GM18517 (cell line): ENCODE data around the gene PTPN21.

Source experiments
- ATAC-seq: cut with Tn5 transposase; IDR thresholded peaks from one replicate; pipeline ENCODE4 v1.9.1; 2021; ENCODE audit warnings: mild to moderate bottlenecking, moderate library complexity; ENCODE audit not compliant: unreplicated experiment

The PTPN21 gene

GRCh38 chr14:88507208-88507607 lies 47.6 kb downstream of the PTPN21 start:
- ATAC-seq: no peak

- no peak for ATAC-seq
These were observed 49.2 kb downstream of the PTPN21 start for GRCh38 chr14:88505621-88506020.

GRCh38 chr14:88504602-88505001 lies 50.2 kb downstream of the PTPN21 start:
- no peak for ATAC-seq

GRCh38 chr14:88503754-88504406 lies 50.9 kb downstream of the PTPN21 start:
- no peak for ATAC-seq

GRCh38 chr14:88502740-88503139 lies 52.1 kb downstream of the PTPN21 start:
- no peak for ATAC-seq

- ATAC-seq: no peak
These were observed 54.2 kb downstream of the PTPN21 start for GRCh38 chr14:88500611-88501010.

GRCh38 chr14:88499225-88499624 lies 55.6 kb downstream of the PTPN21 start:
- ATAC-seq: no peak

GRCh38 chr14:88496414-88496813 lies 58.4 kb downstream of the PTPN21 start:
- ATAC-seq: no peak

GRCh38 chr14:88493392-88494185 lies 61.2 kb downstream of the PTPN21 start:
- ATAC-seq: no peak

GRCh38 chr14:88492272-88493089 lies 62.3 kb downstream of the PTPN21 start:
- peak; percentile 86 for ATAC-seq

GRCh38 chr14:88490168-88490567 lies 64.6 kb downstream of the PTPN21 start:
- ATAC-seq: no peak

- ATAC-seq: no peak
These were observed 65.9 kb downstream of the PTPN21 start for GRCh38 chr14:88488897-88489296.

GRCh38 chr14:88488081-88488480 lies 66.7 kb downstream of the PTPN21 start:
- no peak for ATAC-seq

- no peak for ATAC-seq
These were observed 72.3 kb downstream of the PTPN21 start for GRCh38 chr14:88482524-88482923.

- no peak for ATAC-seq
These were observed 73.0 kb downstream of the PTPN21 start for GRCh38 chr14:88481794-88482193.

- no peak for ATAC-seq
These were observed 73.7 kb downstream of the PTPN21 start for GRCh38 chr14:88481059-88481458.

- no peak for ATAC-seq
These were observed 75.2 kb downstream of the PTPN21 start for GRCh38 chr14:88479574-88479987.

- ATAC-seq: no peak
These were observed 75.9 kb downstream of the PTPN21 start for GRCh38 chr14:88478931-88479330.

- ATAC-seq: no peak
These were observed 77.1 kb downstream of the PTPN21 start for GRCh38 chr14:88477513-88478250.

- no peak for ATAC-seq
These were observed 78.0 kb downstream of the PTPN21 start for GRCh38 chr14:88476825-88477224.

GRCh38 chr14:88476214-88476774 lies 78.5 kb downstream of the PTPN21 start:
- ATAC-seq: no peak
